NCI-H82 treated with DMSO at 0.1 percent for 48 hours (cell line): Measurements from ENCODE around the gene CTAGE1.
"Not testable (repeated sequence)": the region's sequence is repeated elsewhere in the genome, so short reads cannot be mapped to it uniquely, and the experiment has no call there.

Experiments
- DNase-seq: peaks from one replicate; lab custom pipeline; 2025; ENCODE audit not compliant: unreplicated experiment; lab: John Stamatoyannopoulos, UW

The CTAGE1 gene

GRCh38 chr18:22434973-22435608 is 17.4 kb upstream of the CTAGE1 start:
- DNase-seq, result no peak

GRCh38 chr18:22433956-22434355 is 16.2 kb upstream of the CTAGE1 start:
- peak; percentile 58 for DNase-seq

GRCh38 chr18:22432657-22433137 is 15.0 kb upstream of the CTAGE1 start:
- DNase-seq, result no peak

GRCh38 chr18:22429564-22429963 is 11.8 kb upstream of the CTAGE1 start:
- DNase-seq, result no peak

- DNase-seq, result no peak
These were observed 11.0 kb upstream of the CTAGE1 start for GRCh38 chr18:22428672-22429071.

- no peak for DNase-seq
These were observed 10.3 kb upstream of the CTAGE1 start for GRCh38 chr18:22427822-22428549.

GRCh38 chr18:22424565-22424963 is 6.8 kb upstream of the CTAGE1 start:
- no peak for DNase-seq

GRCh38 chr18:22423878-22424564 is 6.3 kb upstream of the CTAGE1 start:
- DNase-seq, result no peak

- DNase-seq, result no peak
These were observed 5.3 kb upstream of the CTAGE1 start for GRCh38 chr18:22422909-22423548.

- DNase-seq, result no peak
These were observed 2.9 kb upstream of the CTAGE1 start for GRCh38 chr18:22420652-22421051.

- no peak for DNase-seq
These were observed 5.4 kb downstream of the CTAGE1 start for GRCh38 chr18:22412176-22412911.

GRCh38 chr18:22411446-22411845 is 6.3 kb downstream of the CTAGE1 start:
- no peak for DNase-seq

- DNase-seq, result no peak
These were observed 7.6 kb downstream of the CTAGE1 start for GRCh38 chr18:22410126-22410525.

- DNase-seq, result no peak
These were observed 8.3 kb downstream of the CTAGE1 start for GRCh38 chr18:22409445-22409844.

- DNase-seq, result no peak
These were observed 9.7 kb downstream of the CTAGE1 start for GRCh38 chr18:22408059-22408458.

- no peak for DNase-seq
These were observed 12.6 kb downstream of the CTAGE1 start for GRCh38 chr18:22405142-22405541.

GRCh38 chr18:22403950-22404349 is 13.8 kb downstream of the CTAGE1 start:
- DNase-seq, result no peak

- no peak for DNase-seq
These were observed 17.8 kb downstream of the CTAGE1 start for GRCh38 chr18:22399949-22400348.

- no peak for DNase-seq
These were observed 19.3 kb downstream of the CTAGE1 start for GRCh38 chr18:22398464-22398863.

- no peak for DNase-seq
These were observed 23.3 kb downstream of the CTAGE1 start for GRCh38 chr18:22394428-22394827.

- DNase-seq, result not testable (repeated sequence)
These were observed 24.6 kb downstream of the CTAGE1 start for GRCh38 chr18:22393164-22393563.
